ENCODE results near the gene MICU1. TPM values are rescaled to one million over a fixed set of nuclear protein-coding genes. Genes with fewer than 3 reads are reported as not detected.

Gene MICU1
- total and polyA plus RNA-seq, 2 experiments from 2014 or later, result 27.5 to 52.3 TPM

DNA sequence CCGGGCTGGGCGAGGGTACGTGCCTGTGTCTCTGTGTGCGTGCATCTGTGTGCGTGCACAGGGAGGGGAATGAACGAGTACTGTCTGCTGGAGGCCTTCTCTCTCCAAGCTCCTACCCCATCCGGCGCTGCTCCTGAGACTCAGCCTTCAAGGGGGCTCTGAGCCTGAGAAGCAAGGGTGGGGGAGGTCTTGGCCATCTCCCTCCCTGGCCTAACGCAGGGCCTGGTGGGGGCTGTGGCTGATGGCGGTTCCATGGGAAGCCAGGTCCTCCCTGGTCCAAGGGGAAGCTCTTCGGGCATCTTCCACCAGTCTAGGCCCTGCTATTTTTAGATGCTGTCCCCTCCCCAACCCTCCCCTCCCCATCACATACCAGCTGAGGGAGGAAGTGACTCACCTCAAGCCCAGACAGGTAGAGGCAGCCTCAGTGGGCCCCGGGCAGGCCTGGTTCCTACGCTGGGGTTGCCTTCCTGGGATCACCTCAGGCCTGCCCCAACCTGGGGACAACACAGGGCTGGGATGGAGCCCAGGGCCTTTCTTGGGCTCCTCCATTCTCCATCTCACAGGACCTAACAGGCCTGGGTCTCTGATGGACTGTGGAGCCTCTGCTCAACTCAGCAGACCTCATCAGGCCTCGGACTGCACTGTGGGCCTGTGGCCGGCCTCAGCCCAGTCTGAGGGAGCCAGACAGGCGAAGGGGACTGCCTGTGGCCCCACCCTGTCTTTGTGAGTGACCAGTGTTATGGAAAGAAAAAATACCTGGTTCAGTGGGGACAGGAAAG lies 303.4 kb downstream of the MICU1 start:
- peak; percentile 1 for DNase-seq (ENCODE audit: low spot score)

GRCh38 chr10:72322030-72322279 lies 303.9 kb downstream of the MICU1 start:
- Histone ChIP-seq H3K79me2 (replicated peaks; ENCODE audit: insufficient read depth) (no peaks in the 10 kb centered on the region), H3F3A (replicated peaks; ENCODE audit: low read depth) (peaks cover 13% of the 10 kb centered on the region), H3K27ac (ENCODE audit: low read depth) (no peak overlapping the region), H3K4me3 (no peak overlapping the region), H4K20me1 (replicated peaks; ENCODE audit: insufficient read depth) (no peaks in the 10 kb centered on the region), H3K27me3 (ENCODE audit: insufficient read depth) (no peaks in the 10 kb centered on the region), H3K36me3 (ENCODE audit: insufficient read depth) (no peaks in the 10 kb centered on the region), H3K4me2 (no peak overlapping the region), H3K4me1 (ENCODE audit: insufficient read depth) (peaks cover 27% of the 10 kb centered on the region), H2AFZ (no peak overlapping the region), H3K9me2 (ENCODE audit: insufficient read depth) (no peaks in the 10 kb centered on the region)
- H3K4me1 Mint-ChIP-seq, result peaks cover 56% of the 10 kb centered on the region
- peak overlapping the region; percentile 81; the same call in 1 of the 2 replicates for H3K27ac Mint-ChIP-seq
- TF ChIP-seq CREB1 (CRISPR knock-in tag; IDR thresholded peaks at IDR 0.05; ENCODE audit: low read depth) (no peak), POLR2AphosphoS5 (IDR thresholded peaks at IDR 0.05; ENCODE audit: low read depth) (no peak), REST (IDR thresholded peaks at IDR 0.05; ENCODE audit: unreplicated experiment) (no peak), EZH2phosphoT487 (IDR thresholded peaks at IDR 0.05; ENCODE audit: unreplicated experiment) (no peak), ZNF462 (CRISPR knock-in tag; IDR thresholded peaks at IDR 0.05) (no peak)
- no peaks in the 10 kb centered on the region; the same call in 2 of the 3 replicates for H3K36me3 Mint-ChIP-seq (ENCODE audit: low read depth)
- H3K27me3 Mint-ChIP-seq (ENCODE audit: insufficient read depth, low read depth, poor library complexity), result peaks cover 28% of the 10 kb centered on the region
- no peaks in the 10 kb centered on the region; the same call in 1 of the 3 replicates for H3K9me3 Mint-ChIP-seq
- DNase-seq (ENCODE audit: low spot score) (no peak), ATAC-seq (no peak)
- no peak overlapping the region; the same call in 2 of the 3 replicates for H3K4me3 Mint-ChIP-seq

More for the DNA sequence above, 303.4 kb downstream of the MICU1 start:
- no peaks in the 10 kb centered on the region; the same call in 2 of the 3 replicates for H3K36me3 Mint-ChIP-seq (ENCODE audit: low read depth)
- H3K27ac Mint-ChIP-seq, result peak overlapping the region; percentile 81; the same call in 1 of the 2 replicates
- no peaks in the 10 kb centered on the region for H3K36me3 ChIP-seq (ENCODE audit: insufficient read depth)
- no peak for ATAC-seq
- no peak overlapping the region for H3K4me3 ChIP-seq
- no peaks in the 10 kb centered on the region for H4K20me1 ChIP-seq (replicated peaks; ENCODE audit: insufficient read depth)
- H2AFZ ChIP-seq, result no peak overlapping the region
- peaks cover 52% of the 10 kb centered on the region for H3K4me1 Mint-ChIP-seq
- no peak overlapping the region for H3K4me2 ChIP-seq
- peaks cover 29% of the 10 kb centered on the region for H3K27me3 Mint-ChIP-seq (ENCODE audit: insufficient read depth, low read depth, poor library complexity)
- peaks cover 13% of the 10 kb centered on the region for H3F3A ChIP-seq (replicated peaks; ENCODE audit: low read depth)
- H3K4me1 ChIP-seq (ENCODE audit: insufficient read depth), result peaks cover 27% of the 10 kb centered on the region
- no peaks in the 10 kb centered on the region for H3K9me2 ChIP-seq (ENCODE audit: insufficient read depth)
- H3K4me3 Mint-ChIP-seq, result no peak overlapping the region; the same call in 2 of the 3 replicates
- no peaks in the 10 kb centered on the region for H3K27me3 ChIP-seq (ENCODE audit: insufficient read depth)
- H3K79me2 ChIP-seq (replicated peaks; ENCODE audit: insufficient read depth), result no peaks in the 10 kb centered on the region
- H3K9me3 Mint-ChIP-seq, result no peaks in the 10 kb centered on the region; the same call in 1 of the 3 replicates
- TF ChIP-seq EZH2phosphoT487 (IDR thresholded peaks at IDR 0.05; ENCODE audit: unreplicated experiment), result no peak
- TF ChIP-seq, protein P1, sequence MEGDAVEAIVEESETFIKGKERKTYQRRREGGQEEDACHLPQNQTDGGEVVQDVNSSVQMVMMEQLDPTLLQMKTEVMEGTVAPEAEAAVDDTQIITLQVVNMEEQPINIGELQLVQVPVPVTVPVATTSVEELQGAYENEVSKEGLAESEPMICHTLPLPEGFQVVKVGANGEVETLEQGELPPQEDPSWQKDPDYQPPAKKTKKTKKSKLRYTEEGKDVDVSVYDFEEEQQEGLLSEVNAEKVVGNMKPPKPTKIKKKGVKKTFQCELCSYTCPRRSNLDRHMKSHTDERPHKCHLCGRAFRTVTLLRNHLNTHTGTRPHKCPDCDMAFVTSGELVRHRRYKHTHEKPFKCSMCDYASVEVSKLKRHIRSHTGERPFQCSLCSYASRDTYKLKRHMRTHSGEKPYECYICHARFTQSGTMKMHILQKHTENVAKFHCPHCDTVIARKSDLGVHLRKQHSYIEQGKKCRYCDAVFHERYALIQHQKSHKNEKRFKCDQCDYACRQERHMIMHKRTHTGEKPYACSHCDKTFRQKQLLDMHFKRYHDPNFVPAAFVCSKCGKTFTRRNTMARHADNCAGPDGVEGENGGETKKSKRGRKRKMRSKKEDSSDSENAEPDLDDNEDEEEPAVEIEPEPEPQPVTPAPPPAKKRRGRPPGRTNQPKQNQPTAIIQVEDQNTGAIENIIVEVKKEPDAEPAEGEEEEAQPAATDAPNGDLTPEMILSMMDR (conservative IDR thresholded peaks at IDR 0.05; ENCODE audit: low read depth in 2 of 2), result no peak
- TF ChIP-seq CREB1 (CRISPR knock-in tag; IDR thresholded peaks at IDR 0.05; ENCODE audit: low read depth), result no peak
- no peak overlapping the region for H3K27ac ChIP-seq (ENCODE audit: low read depth)

Measured in GM23338 (cell line).